ENCODE measurements around the gene TASP1. TPM values are rescaled to one million over a fixed set of nuclear protein-coding genes. Genes with fewer than 3 reads are reported as not detected.

TASP1 gene
- total RNA-seq, 4 donors from 2014 or later: 3.0 to 18.1 (median 12.9) TPM

DNA sequence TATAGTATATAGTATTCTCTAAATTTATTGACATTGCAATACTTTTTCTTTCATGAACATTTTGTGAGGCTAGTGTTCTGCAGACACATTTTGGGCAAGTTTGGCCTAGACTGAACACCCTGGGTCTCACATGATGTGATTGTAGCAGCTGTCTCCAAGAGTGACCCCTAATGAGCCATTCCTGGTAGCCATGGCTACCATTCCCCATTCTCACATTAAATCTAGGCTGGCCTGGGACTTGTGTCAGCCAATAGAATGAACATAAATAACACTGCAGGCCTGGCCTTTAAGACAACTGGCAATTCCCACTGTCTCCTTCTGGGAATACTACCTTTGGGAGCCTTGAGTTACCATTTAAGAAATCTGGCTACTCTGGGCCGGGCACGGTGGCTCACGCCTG, 38.0 kb upstream of the TASP1 start:
- WGBS, 2 donors (ENCODE audit: low coverage in 1 of 2): 90 to 92% methylated on average over 2 to 3 of the region's 3 CpGs
- Histone ChIP-seq H3K36me3 (no peaks in the 10 kb centered on the region), H3K27ac (no peak overlapping the region), H3K9me3 (no peaks in the 10 kb centered on the region), H3K27me3 (no peaks in the 10 kb centered on the region), H3K4me1 (peaks cover 0 to under 1% (median 0%) of the 10 kb centered on the region in 4 donors), H3K4me3 (no peak overlapping the region)
- in situ Hi-C loops (cut with MboI; ENCODE audit: low pct_ligation_motif_present in 1 of 4, low pct_unique_long_range_greater_than_20kb in 1 of 4, low sequenced_read_pairs in 3 of 4) (no loop called here), intact Hi-C loops (cut with DNase I; ENCODE audit: low total_unique reads) (no loop called here)
- no peak for DNase-seq
- TF ChIP-seq CTCF (IDR thresholded peaks at IDR 0.05): no peak

DNA sequence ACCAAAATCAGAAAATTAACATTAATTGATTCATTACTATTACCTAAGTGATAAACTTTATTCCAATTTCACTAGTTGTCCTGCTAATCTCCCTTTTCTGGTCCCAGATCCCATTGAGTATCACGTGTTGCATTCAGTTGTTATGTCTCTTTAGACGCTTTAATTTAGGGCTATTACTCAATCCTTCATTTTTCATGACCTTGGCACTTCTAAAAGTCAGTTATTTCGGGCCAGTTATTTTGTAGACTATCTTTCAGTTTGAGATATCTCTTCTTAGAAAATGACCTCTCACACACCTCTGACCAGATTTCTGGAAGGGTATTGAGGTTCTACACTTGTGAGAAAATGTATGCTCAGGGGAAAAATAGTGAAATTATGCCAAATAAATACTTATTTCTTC, 34.0 kb upstream of the TASP1 start:
- no peak for TF ChIP-seq POLR2A (IDR thresholded peaks at IDR 0.05)
- WGBS, 2 donors (ENCODE audit: low coverage in 1 of 2): 60 to 71% methylated on average over 3 of the region's 3 CpGs
- no peak for DNase-seq
- intact Hi-C loops (cut with DNase I; ENCODE audit: low total_unique reads) (no loop called here), in situ Hi-C loops (cut with MboI; ENCODE audit: low pct_ligation_motif_present in 1 of 4, low pct_unique_long_range_greater_than_20kb in 1 of 4, low sequenced_read_pairs in 3 of 4) (no loop called here)
- H3K9me3 ChIP-seq: no peaks in the 10 kb centered on the region
- peaks cover 0 to 7% (median 0%) of the 10 kb centered on the region in 4 donors for H3K4me1 ChIP-seq
- no peaks in the 10 kb centered on the region for H3K27me3 ChIP-seq
- H3K27ac ChIP-seq: peak overlapping the region in 1 of 4 donors; percentile 21
- no peaks in the 10 kb centered on the region for H3K36me3 ChIP-seq
- no peak overlapping the region for H3K4me3 ChIP-seq

DNA sequence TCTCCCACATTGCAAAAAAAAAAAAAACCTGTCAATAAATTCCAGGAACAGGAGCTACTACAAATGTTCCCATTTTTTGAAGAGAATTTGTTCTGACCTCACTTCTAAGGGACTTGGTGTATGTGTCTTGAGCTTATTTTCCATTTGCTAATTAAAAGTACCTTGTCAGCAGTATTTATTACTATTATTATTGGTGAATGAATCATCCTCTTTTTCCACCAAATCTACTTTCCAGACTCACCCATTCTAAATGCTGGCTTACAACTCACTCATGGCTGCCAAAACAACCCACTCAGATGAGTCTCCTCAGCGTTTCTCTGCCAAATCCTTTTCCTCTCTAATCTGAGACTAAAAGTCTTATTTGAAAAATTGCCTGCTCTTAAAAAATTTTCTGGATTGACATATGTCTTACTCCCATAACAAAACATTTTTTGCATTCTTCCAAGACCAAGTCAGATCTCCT, 33.2 kb upstream of the TASP1 start:
- intact Hi-C loops (cut with DNase I; ENCODE audit: low total_unique reads): no loop called here
- no peak overlapping the region for H3K4me3 ChIP-seq
- peaks cover 0 to 7% (median 0%) of the 10 kb centered on the region in 4 donors for H3K4me1 ChIP-seq
- DNase-seq: no peak
- no peaks in the 10 kb centered on the region for H3K27me3 ChIP-seq
- TF ChIP-seq CTCF (IDR thresholded peaks at IDR 0.05) (no peak), POLR2AphosphoS5 (IDR thresholded peaks at IDR 0.05) (no peak), EP300 (IDR thresholded peaks at IDR 0.05; ENCODE audit: low read depth) (no peak), POLR2A (IDR thresholded peaks at IDR 0.05) (no peak)
- H3K27ac ChIP-seq: peak overlapping the region in 1 of 4 donors; percentile 21
- H3K9me3 ChIP-seq: no peaks in the 10 kb centered on the region
- in situ Hi-C loops (cut with MboI; ENCODE audit: low pct_ligation_motif_present in 1 of 4, low pct_unique_long_range_greater_than_20kb in 1 of 4, low sequenced_read_pairs in 3 of 4): no loop called here
- WGBS, 2 donors (ENCODE audit: low coverage in 1 of 2): 47 to 50% methylated on average over 1 of the region's 1 CpG
- H3K36me3 ChIP-seq: no peaks in the 10 kb centered on the region

DNA sequence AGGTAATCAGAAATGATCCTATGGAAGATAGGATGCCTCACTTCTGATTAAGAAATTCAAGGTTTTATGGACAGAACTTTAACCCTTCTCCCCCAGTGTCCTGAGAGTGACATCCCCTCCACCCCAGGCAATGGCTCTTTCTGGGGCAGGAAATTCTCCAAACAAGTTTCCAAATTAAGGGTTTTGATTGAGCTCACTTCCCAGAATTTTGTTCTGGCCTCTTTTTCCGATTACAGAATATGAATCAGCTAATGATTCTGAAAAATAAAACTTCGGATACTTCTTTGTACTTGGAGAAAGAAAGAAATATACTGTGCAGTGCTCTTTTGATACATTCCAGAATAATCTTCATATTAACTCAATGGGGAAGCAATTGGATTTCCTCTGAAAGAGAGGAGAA, 32.8 kb upstream of the TASP1 start:
- no peaks in the 10 kb centered on the region for H3K36me3 ChIP-seq
- H3K9me3 ChIP-seq: no peaks in the 10 kb centered on the region
- in situ Hi-C loops (cut with MboI; ENCODE audit: low pct_ligation_motif_present in 1 of 4, low pct_unique_long_range_greater_than_20kb in 1 of 4, low sequenced_read_pairs in 3 of 4): no loop called here
- no peak for DNase-seq
- intact Hi-C loops (cut with DNase I; ENCODE audit: low total_unique reads): no loop called here
- TF ChIP-seq POLR2AphosphoS5 (IDR thresholded peaks at IDR 0.05) (no peak), POLR2A (IDR thresholded peaks at IDR 0.05) (no peak), CTCF (IDR thresholded peaks at IDR 0.05) (no peak), EP300 (IDR thresholded peaks at IDR 0.05; ENCODE audit: low read depth) (no peak)
- H3K4me1 ChIP-seq: peaks cover 0 to 7% (median 0%) of the 10 kb centered on the region in 4 donors
- no peaks in the 10 kb centered on the region for H3K27me3 ChIP-seq
- no peak overlapping the region for H3K27ac ChIP-seq
- WGBS, 2 donors (ENCODE audit: low coverage in 1 of 2): 76 to 77% methylated on average over 2 of the region's 2 CpGs
- H3K4me3 ChIP-seq: no peak overlapping the region

GRCh38 chr20:13670160-13670559, 31.4 kb upstream of the TASP1 start:
- in situ Hi-C loops (cut with MboI; ENCODE audit: low pct_ligation_motif_present in 1 of 4, low pct_unique_long_range_greater_than_20kb in 1 of 4, low sequenced_read_pairs in 3 of 4): no loop called here
- TF ChIP-seq CTCF (IDR thresholded peaks at IDR 0.05) (no peak), POLR2A (IDR thresholded peaks at IDR 0.05) (no peak), EP300 (IDR thresholded peaks at IDR 0.05; ENCODE audit: low read depth) (no peak), POLR2AphosphoS5 (IDR thresholded peaks at IDR 0.05) (no peak)
- peaks cover 0 to 7% (median 0%) of the 10 kb centered on the region in 4 donors for H3K4me1 ChIP-seq
- H3K27ac ChIP-seq: no peak overlapping the region
- no peaks in the 10 kb centered on the region for H3K9me3 ChIP-seq
- no peak for DNase-seq
- H3K4me3 ChIP-seq: no peak overlapping the region
- intact Hi-C loops (cut with DNase I; ENCODE audit: low total_unique reads): no loop called here
- H3K27me3 ChIP-seq: no peaks in the 10 kb centered on the region
- H3K36me3 ChIP-seq: no peaks in the 10 kb centered on the region

All from transverse colon (tissue), 4 donors.